ENCODE results near the gene GPSM1. TPM values are rescaled to one million over a fixed set of nuclear protein-coding genes. Genes with fewer than 3 reads are reported as not detected.

GPSM1 gene
- total and polyA plus RNA-seq, 3 donors from 2014 or later, result 33.5 to 101 (median 84.4) TPM

DNA sequence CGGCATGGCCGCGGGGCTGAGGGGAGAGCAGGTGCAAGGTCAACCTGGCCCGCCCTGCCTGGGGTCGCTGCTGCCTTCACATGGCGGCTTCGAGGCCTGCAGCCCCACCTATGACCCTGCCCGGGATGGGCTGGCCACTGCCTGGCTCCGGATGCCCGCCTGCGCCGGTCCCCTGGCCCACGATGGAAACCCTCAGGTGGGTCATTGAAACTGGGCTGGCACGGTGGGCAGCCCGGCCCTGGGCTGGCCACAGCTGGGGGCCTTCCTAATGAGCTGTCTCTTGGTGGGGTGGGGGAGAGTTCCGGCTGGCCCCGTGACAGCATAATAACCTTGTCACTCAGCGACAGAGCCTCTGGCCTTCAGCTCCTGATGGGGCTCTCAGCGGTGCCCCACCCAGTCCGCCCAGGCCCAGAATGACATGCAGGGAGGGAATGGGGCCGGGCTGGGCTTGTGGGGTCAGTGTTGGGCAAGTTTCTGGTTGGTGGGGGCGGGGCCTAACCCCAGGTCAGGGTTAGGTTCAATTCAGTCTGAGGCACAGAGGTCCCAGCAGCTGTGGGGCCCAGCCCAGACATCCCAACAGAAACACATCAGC lies 23.4 kb upstream of the GPSM1 start, which contains the start of gene CCDC187:
Gene CCDC187 (minus strand): TSS at position 270 of the 592 bp plus-strand sequence. CDS start 264 bp downstream, at position 6.
- no peaks in the 10 kb centered on the region for H3K36me3 ChIP-seq (ENCODE audit: low read depth, missing control alignments)
- H3K27ac ChIP-seq, result no peak within 1 kb of the TSS
- H3K27me3 ChIP-seq, result no peaks in the 10 kb centered on the region
- H3K9me3 ChIP-seq, result no peaks in the 10 kb centered on the region
- no peaks in the 10 kb centered on the region for H3K4me1 ChIP-seq
- TF ChIP-seq POLR2A (IDR thresholded peaks at IDR 0.05), result no peak
- TF ChIP-seq CTCF (IDR thresholded peaks at IDR 0.05), result no peak
- intact Hi-C loops (cut with DNase I; ENCODE audit: low total_unique reads), result no loop called here
- no peak within 1 kb of the TSS for H3K4me3 ChIP-seq
- 81% methylated on average over 21 of the region's 22 CpGs; no CpG with 5 or more reads in 1 of the 2 donors for WGBS, 2 donors
- DNase-seq, result no peak

DNA sequence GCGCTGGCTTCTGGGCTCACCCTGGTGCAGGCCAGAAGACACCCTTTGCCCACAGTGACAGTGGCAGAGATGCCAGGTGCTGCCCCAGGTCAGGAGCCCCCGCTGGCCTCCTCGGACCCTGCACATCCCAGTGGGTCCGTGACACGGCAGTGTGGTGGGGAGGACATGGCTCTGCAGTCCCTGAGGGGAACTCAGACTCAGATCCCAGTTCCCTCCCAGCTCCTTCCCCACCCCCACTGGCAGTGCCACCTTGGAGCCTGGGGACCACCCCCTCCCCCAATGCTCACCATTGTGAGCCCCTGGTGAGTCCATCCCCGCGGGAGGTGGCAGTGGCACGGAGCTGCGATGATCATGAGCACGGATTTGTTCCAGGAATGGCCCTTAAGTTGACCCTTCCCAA lies 22.9 kb upstream of the GPSM1 start:
- H3K4me3 ChIP-seq, result no peak overlapping the region
- H3K36me3 ChIP-seq (ENCODE audit: low read depth, missing control alignments), result no peaks in the 10 kb centered on the region
- intact Hi-C loops (cut with DNase I; ENCODE audit: low total_unique reads), result no loop called here
- no peak for TF ChIP-seq CTCF (IDR thresholded peaks at IDR 0.05)
- TF ChIP-seq POLR2A (IDR thresholded peaks at IDR 0.05), result no peak
- no peaks in the 10 kb centered on the region for H3K27me3 ChIP-seq
- no peaks in the 10 kb centered on the region for H3K4me1 ChIP-seq
- no peaks in the 10 kb centered on the region for H3K9me3 ChIP-seq
- 85 to 88% methylated on average over 5 to 10 of the region's 10 CpGs for WGBS, 2 donors
- no peak for DNase-seq
- H3K27ac ChIP-seq, result no peak overlapping the region

- Histone ChIP-seq H3K36me3 (ENCODE audit: low read depth, missing control alignments) (no peaks in the 10 kb centered on the region), H3K4me1 (no peaks in the 10 kb centered on the region), H3K4me3 (no peak overlapping the region), H3K9me3 (no peaks in the 10 kb centered on the region), H3K27me3 (no peaks in the 10 kb centered on the region), H3K27ac (no peak overlapping the region)
- WGBS, 2 donors, result 85 to 96% methylated on average over 13 of the region's 13 CpGs
- no peak for DNase-seq
- TF ChIP-seq CTCF (IDR thresholded peaks at IDR 0.05) (no peak), POLR2A (IDR thresholded peaks at IDR 0.05) (no peak)
- intact Hi-C loops (cut with DNase I; ENCODE audit: low total_unique reads), result no loop called here
Measured at GRCh38 chr9:136304981-136305380, 22.4 kb upstream of the GPSM1 start.

- WGBS, 2 donors, result 40 to 79% methylated on average over 1 to 18 of the region's 18 CpGs
- intact Hi-C loops (cut with DNase I; ENCODE audit: low total_unique reads), result no loop called here
- no peak for DNase-seq
- Histone ChIP-seq H3K27me3 (no peaks in the 10 kb centered on the region), H3K4me3 (no peak overlapping the region), H3K4me1 (no peaks in the 10 kb centered on the region), H3K36me3 (ENCODE audit: low read depth, missing control alignments) (no peaks in the 10 kb centered on the region), H3K27ac (no peak overlapping the region), H3K9me3 (no peaks in the 10 kb centered on the region)
- no peak for TF ChIP-seq CTCF (IDR thresholded peaks at IDR 0.05)
- TF ChIP-seq POLR2A (IDR thresholded peaks at IDR 0.05), result no peak
Measured at GRCh38 chr9:136305804-136306203, 21.5 kb upstream of the GPSM1 start.
